Activated B cell treated with CpG ODN at 0.5 μM for 24 hours (primary cell): Measurements from ENCODE around the gene SLC43A1. TPM values are rescaled to one million over a fixed set of nuclear protein-coding genes. Genes with fewer than 3 reads are reported as not detected.

Experiments used
- ATAC-seq: fragments of 200-7000 bp; cut with Tn5 transposase; one replicate; pipeline ENCODE4 v1.10.0; 2021; ENCODE audit warnings: low read depth, mild to moderate bottlenecking, moderate library complexity
- CTCF ChIA-PET: fragments of 350-600 bp; sonication (Branson Sonifier 250); formaldehyde crosslinking; loops from one replicate; lab custom pipeline; 2021; ENCODE audit warnings: antibody characterized with exemption; lab: Charles Lee
- POLR2A ChIA-PET: fragments of 350-600 bp; sonication (Branson Sonifier 250); formaldehyde crosslinking; loops from one replicate; lab custom pipeline; 2021; ENCODE audit warnings: antibody characterized with exemption; lab: Charles Lee
- DNase-seq: peaks from one replicate; pipeline ENCODE4 v3.0.0; 2022
- H3K27ac Mint-ChIP-seq: one replicate; pipeline ENCODE4 v1.8.0; 2020; ENCODE audit warnings: mixed read lengths
- H3K27me3 Mint-ChIP-seq: one replicate; pipeline ENCODE4 v1.8.0; 2021; ENCODE audit warnings: mixed read lengths
- H3K36me3 Mint-ChIP-seq: one replicate; pipeline ENCODE4 v1.8.0; 2021; ENCODE audit warnings: low read depth, mixed read lengths
- H3K4me1 Mint-ChIP-seq: one replicate; pipeline ENCODE4 v1.8.0; 2021; ENCODE audit warnings: mixed read lengths
- H3K4me3 Mint-ChIP-seq: one replicate; pipeline ENCODE4 v1.8.0; 2020; ENCODE audit warnings: mild to moderate bottlenecking, mixed read lengths
- H3K9me3 Mint-ChIP-seq: one replicate; pipeline ENCODE4 v1.8.0; 2020; ENCODE audit warnings: mixed read lengths
- intact Hi-C: fragments of 100-400 bp; cut with micrococcal nuclease; formaldehyde crosslinking; loops from one replicate; pipeline ENCODE4 v1.15.1; 2024
- total RNA-seq: library from RNA; stranded (reverse); gene quantifications from 2 replicates; pipeline ENCODE4 v1.2.3, GENCODE V29; 2022
- TF ChIP-seq, protein P1 (sequence below): fragments of 200-600 bp; IDR thresholded peaks from one replicate; pipeline ENCODE4 v1.8.0; 2022; ENCODE audit warnings: antibody characterized with exemption, mild to moderate bottlenecking

The SLC43A1 gene
- total RNA-seq, 1 donor from 2014 or later: 12.8 TPM

DNA sequence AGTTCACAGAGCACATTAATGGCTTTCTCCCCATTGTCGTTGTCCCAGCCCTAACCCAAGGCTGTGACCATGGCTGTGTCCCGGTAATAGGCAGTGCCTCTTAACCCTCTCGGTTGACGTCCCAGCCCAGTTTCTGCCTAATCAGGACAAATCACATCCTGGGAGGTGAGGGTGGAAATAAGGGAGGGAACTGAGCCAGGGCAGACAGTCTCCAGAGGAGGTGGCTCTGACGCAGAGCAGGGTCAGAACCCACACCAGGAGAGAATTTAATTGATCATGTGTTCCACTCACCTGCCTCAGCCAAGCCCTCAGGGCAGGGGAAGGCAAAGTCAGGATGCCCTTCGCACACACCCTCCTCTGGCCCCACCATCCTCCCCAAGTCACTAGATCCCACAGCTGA is 17.0 kb downstream of the SLC43A1 start:
- Mint-ChIP-seq H3K9me3 (no peaks in the 10 kb centered on the region), H3K4me3 (no peak overlapping the region), H3K27me3 (no peaks in the 10 kb centered on the region), H3K36me3 (peaks cover 11% of the 10 kb centered on the region), H3K27ac (no peak overlapping the region), H3K4me1 (peaks cover 11% of the 10 kb centered on the region)
- ChIA-PET CTCF (no interaction called here), POLR2A (no interaction called here)
- TF ChIP-seq, protein P1, sequence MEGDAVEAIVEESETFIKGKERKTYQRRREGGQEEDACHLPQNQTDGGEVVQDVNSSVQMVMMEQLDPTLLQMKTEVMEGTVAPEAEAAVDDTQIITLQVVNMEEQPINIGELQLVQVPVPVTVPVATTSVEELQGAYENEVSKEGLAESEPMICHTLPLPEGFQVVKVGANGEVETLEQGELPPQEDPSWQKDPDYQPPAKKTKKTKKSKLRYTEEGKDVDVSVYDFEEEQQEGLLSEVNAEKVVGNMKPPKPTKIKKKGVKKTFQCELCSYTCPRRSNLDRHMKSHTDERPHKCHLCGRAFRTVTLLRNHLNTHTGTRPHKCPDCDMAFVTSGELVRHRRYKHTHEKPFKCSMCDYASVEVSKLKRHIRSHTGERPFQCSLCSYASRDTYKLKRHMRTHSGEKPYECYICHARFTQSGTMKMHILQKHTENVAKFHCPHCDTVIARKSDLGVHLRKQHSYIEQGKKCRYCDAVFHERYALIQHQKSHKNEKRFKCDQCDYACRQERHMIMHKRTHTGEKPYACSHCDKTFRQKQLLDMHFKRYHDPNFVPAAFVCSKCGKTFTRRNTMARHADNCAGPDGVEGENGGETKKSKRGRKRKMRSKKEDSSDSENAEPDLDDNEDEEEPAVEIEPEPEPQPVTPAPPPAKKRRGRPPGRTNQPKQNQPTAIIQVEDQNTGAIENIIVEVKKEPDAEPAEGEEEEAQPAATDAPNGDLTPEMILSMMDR: no peak
- ATAC-seq (no peak), DNase-seq (no peak)
- intact Hi-C loops: loop anchor here (2.0 kb wide), 1 partner anchor 16 kb away; the partner anchor contains the start of gene SLC43A1

DNA sequence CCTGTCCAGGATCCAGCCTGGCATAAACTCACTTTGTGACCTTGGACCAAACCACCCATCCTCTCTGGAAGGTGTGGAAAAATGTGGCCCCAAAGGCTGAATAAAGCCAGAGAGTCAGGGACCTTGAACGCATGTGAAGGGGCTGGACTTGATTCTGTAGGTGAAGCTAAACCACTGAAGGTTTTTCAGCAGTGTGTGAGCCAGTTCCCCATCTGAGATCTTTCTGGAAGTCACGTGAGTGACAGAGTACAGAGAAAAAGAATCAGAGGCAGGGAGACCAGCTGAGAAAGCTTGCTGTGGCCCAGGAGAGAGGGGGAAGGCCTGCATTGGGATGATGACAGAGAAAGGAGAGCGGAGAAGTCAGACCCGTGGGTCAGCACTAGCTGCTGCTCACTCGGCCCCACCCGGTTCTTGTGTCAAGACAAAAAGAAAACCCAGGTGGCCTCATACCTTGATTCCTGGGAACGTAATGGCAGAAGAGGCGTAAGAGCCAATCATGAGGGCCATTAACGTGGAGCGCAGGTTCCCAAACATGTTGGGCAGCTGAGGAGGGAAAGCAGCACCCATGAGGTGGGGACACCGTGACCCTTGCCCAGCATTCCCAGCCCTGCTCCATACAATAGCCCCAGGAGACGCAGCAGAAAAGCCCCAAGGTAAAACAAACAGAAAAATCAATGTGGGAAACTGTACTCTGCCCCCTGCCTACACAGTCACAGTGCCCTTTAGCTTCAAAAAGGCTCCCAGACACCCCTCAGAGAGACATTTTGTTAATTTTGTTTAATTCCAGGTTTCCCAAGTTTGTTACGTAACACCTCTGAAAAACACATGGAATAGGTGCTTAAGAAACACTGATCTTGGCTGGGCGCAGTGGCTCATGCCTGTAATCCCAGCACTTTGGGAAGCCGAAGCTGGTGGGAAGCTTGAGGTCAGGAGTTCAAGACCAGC is 17.9 kb downstream of the SLC43A1 start:
- Mint-ChIP-seq H3K4me1 (peaks cover 12% of the 10 kb centered on the region), H3K36me3 (peaks cover 9% of the 10 kb centered on the region), H3K27me3 (no peaks in the 10 kb centered on the region), H3K9me3 (no peaks in the 10 kb centered on the region), H3K27ac (no peak overlapping the region), H3K4me3 (no peak overlapping the region)
- DNase-seq: no peak
- CTCF ChIA-PET: interaction anchor here (1.9 to 10.4 kb wide), 2 partner anchors 30 to 40 kb away, joined by 7 to 198 read pairs; partner anchors contain the start of gene TIMM10
- ATAC-seq: no peak
- intact Hi-C loops: loop anchor here (2.0 kb wide), 1 partner anchor 17 kb away; the partner anchor contains the start of gene SLC43A1
- TF ChIP-seq, protein P1: no peak
- POLR2A ChIA-PET: no interaction called here

DNA sequence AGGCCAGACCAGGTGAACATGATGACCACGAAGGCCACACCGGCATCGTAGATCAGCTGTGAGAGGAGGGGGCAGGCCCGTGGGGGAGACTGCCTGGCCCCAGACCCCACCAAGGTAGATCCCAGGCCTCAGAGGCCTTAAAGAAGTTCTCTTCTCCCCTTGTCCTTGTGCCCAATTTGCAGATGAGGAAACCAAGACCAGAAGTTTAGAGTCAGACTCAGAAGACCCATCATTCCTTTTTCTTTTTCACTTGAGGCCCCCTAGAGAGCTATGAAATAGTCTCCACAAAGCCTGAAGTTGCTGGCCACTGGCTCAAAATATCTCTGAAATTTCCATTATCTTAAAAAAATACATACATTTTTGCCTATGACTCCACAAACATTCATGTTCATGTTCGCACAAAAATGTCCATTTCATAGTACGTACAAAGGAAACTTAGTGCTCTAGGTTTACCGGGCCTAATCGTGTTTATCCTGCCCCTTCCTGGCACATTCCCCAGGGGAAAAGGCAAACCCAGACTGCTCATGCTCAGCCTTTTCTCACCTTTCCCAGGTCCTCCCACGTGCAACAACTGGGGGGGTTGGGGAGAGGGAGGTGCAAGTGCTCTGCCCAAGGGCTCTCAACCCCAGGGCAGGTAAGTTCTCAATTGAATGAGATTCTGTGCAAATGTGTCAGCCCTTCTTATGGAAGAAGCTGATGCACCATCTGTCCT is 19.2 kb downstream of the SLC43A1 start:
- TF ChIP-seq, protein P1: no peak
- H3K4me3 Mint-ChIP-seq: no peak overlapping the region
- ChIA-PET CTCF (interaction anchor here (1.9 to 10.4 kb wide), 2 partner anchors 31 to 39 kb away, joined by 7 to 198 read pairs; partner anchors contain the start of gene TIMM10), POLR2A (no interaction called here)
- peaks cover 6% of the 10 kb centered on the region for H3K36me3 Mint-ChIP-seq
- no peaks in the 10 kb centered on the region for H3K9me3 Mint-ChIP-seq
- ATAC-seq: no peak
- H3K27ac Mint-ChIP-seq: no peak overlapping the region
- no peaks in the 10 kb centered on the region for H3K27me3 Mint-ChIP-seq
- peaks cover 12% of the 10 kb centered on the region for H3K4me1 Mint-ChIP-seq
- intact Hi-C loops: no loop called here
- no peak for DNase-seq

DNA sequence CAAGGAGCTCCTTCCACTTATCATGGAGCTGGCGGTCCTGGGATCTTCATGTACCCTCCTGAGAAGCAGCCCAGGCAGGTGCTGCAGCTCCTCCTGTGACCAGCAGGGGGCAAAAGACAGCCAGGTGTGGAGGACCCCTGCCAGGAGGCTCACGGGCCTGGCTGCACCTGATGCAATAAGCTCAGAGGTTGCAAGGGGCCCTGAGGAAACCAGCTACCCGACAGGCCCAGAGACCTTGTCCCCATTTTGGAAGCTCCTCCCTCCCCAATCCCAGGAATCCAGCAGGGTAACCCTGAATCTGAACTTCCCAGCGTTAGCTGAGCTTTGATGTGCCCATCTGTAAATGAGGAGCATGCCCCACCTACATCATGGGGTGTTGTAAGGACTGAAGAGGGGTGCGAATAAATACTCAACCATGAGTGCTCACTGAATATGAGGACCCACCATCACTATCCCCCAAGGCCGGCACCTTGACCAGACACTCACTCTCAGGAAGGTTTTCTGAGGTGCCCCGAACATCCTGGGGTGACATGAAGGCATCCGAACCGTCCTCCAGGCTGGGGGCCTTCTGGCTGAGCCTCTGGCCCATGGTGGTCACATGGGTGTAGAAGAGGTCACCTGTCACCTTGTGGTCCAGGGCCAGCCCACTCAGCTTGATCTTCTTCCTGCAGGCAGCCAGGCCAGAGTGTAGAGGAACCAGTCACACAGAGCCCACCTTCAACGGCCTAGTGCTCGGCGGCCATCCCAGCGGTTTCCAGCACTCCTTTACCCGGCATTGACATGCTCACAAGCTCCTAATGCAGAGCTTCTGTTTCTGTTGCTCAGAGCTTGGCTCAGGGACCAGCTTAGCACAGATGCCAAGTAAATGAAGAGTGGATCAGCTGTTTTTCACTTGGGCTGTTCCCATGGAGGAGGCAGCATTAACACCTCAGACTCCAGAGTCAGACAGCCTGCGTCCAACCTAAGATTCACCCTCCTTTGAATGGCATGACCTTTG is 21.7 kb downstream of the SLC43A1 start:
- Mint-ChIP-seq H3K27me3 (no peaks in the 10 kb centered on the region), H3K4me1 (peaks cover 7% of the 10 kb centered on the region), H3K36me3 (peaks cover 5% of the 10 kb centered on the region), H3K27ac (peak overlapping the region; percentile 76), H3K9me3 (no peaks in the 10 kb centered on the region), H3K4me3 (no peak overlapping the region)
- TF ChIP-seq, protein P1: peak; percentile 30
- DNase-seq: peak; percentile 64
- peak; percentile 96 for ATAC-seq
- intact Hi-C loops: loop anchor here (1.0 to 5.0 kb wide), 5 partner anchors 10 to 1663 kb away; no protein-coding TSS in a partner anchor
- ChIA-PET POLR2A (interaction anchor here (0.5 to 4.0 kb wide), 14 partner anchors 10 to 300 kb away, joined by 3 to 18 read pairs (median 5); partner anchors contain the start of genes SLC43A1, TIMM10 and UBE2L6), CTCF (interaction anchor here (0.7 to 10.4 kb wide), 29 partner anchors 8 to 307 kb away, joined by 3 to 198 read pairs (median 6); partner anchors contain the start of genes RTN4RL2, SLC43A1, SSRP1 and TIMM10)
